Measurements from ENCODE around the gene OR10H4.
"Not testable (repeated sequence)": the region's sequence is repeated elsewhere in the genome, so short reads cannot be mapped to it uniquely, and the experiment has no call there.

The OR10H4 gene

GRCh38 chr19:15948223-15949058 lies at the start of gene OR10H4:
TSS of gene OR10H4 (plus strand) at chr19:15949008. CDS start at chr19:15949008, 0 bp downstream.
- DNase-seq, result no peak

DNA sequence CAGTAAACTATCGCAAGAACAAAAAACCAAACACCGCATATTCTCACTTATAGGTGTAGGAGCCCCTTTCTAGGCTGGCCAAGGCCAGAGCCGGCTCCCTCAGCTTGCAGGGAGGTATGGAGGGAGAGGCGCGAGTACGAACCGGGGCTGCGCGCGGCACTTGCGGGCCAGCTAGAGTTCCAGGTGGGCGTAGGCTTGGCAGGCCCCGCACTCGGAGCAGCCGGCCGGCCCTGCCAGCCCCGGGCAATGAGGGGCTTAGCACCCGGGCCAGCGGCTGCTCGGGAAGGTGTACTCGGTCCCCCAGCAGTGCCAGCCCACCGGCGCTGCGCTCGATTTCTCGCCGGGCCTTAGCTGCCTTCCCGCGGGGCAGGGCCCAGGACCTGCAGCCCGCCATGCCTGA lies 49.2 kb upstream of the OR10H4 start:
- not testable (repeated sequence) for DNase-seq

DNA sequence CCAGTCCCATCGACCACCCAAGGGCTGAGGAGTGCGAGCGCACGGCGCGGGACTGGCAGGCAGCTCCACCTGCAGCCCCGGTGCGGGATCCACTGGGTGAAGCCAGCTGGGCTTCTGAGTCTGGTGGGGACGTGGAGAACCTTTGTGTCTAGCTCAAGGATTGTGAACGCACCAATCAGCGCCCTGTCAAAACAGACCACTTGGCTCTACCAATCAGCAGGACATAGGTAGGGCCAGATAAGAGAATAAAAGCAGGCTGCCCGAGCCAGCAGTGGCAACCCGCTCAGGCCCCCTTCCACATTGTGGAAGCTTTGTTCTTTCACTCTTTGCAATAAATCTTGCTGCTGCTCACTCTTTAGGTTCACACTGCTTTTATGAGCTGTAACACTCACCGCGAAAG lies 48.8 kb upstream of the OR10H4 start:
- not testable (repeated sequence) for DNase-seq

- no peak for DNase-seq
Observed at GRCh38 chr19:15900504-15900903, 48.3 kb upstream of the OR10H4 start.

- DNase-seq, result no peak
Observed at GRCh38 chr19:15902254-15902653, 46.6 kb upstream of the OR10H4 start.

DNA sequence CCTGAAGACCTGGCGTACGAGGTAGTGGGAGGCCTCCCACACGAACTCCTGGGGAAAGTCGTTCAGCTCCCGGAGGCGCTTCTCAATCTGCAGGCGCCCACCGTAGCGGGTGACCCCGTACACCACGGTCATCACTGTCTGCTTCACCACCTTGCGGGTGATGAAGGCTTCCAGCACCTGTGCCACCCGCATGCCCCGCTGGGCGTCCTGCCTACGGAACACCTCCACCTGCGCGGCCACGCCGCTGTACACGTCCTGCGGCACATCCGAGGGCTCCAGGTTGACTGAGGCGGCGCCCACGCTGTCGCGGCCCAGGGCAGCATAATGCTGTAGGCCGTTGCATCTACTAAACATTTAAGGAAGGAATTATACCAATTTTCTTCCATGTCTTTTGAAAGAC lies 45.9 kb upstream of the OR10H4 start:
- DNase-seq, result not testable (repeated sequence)

DNA sequence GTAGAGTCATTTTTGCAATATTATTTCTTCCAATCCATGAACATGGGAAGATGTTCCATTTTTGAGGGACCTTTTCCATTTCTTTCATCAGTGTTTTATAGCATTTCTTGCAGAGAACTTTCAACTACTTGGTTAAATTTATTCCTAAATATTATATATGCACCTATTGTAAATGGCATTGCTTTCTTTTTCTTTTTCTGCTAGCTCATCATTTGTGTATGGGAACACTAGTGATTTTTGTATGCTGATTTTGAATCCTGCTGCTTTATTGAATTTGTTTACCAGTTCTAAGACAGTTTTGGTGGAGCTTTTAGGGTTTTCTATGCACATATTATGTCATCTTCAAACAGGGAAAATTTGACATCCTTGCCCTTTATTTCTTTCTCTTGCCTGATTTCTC lies 43.8 kb upstream of the OR10H4 start:
- no peak for DNase-seq

DNA sequence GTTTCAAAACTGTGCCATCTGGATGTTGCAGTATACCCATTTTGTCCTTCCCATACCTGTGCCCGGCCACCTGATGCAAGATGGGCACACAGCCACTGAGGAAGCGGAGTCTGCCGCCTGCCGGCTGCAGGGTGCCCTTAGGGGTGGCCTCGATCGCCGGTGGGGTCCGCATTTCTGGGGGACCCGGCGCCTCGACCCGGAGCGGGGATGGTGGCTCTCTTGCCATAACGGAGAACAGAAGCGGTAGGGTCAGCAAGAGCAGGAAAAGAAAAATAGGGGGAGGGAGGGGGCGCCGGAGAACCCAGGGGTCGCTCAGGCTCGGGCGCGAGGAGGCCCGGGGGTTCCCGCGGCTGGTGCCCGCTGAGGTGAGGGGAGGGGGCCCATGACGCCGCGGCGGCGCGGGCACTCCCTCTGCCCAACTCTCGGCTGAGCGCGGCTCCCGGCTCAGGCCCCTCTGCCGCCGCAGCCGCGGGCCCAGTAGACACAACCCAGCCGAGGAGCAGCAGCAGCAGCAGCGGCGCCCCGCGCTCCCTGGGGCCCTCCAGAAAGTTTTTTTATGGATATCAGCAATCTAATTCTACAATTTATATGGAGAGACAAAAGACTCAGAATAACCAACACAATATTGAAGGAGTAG lies 37.1 kb upstream of the OR10H4 start:
- DNase-seq, result no peak

- DNase-seq, result no peak
Observed at GRCh38 chr19:15913384-15913783, 35.4 kb upstream of the OR10H4 start.

DNA sequence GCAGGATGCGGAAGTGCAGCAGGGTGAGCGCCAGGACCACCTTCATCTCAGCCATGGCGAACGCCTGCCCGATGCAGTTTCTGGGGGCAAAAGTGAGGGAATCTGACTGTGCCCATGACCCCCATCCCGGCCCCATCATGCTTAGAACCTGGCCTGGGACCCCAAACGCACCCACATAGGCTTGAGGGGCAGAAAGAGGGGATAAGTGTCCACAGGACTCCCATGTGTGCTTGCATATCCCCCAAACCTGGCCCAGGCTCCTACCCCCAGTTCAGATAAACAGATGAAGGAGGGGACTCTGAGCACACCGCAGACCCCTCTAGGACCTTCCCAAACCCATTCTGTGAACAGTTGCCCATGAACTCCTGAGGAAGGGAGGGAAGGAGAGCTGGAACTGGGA lies 35.0 kb upstream of the OR10H4 start:
- no peak for DNase-seq

DNA sequence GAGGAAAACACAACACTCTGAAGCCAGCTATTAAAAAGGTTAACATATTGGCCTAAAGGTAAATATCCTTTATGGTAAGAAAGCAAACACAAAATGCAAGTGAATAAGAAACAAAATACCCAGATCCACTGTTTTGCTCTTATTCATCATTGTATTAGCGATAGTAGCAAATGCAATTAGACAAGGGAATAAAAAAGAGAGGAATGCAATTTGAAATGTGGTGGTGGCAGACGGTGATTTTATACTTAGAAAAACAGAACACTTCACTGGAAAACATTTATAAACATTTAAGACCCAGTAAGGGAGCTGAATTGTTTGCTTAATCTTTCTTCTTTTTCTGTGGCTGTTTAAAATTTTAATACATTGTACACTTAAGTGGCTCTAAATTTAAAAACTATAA lies 33.7 kb upstream of the OR10H4 start:
- DNase-seq, result no peak

DNA sequence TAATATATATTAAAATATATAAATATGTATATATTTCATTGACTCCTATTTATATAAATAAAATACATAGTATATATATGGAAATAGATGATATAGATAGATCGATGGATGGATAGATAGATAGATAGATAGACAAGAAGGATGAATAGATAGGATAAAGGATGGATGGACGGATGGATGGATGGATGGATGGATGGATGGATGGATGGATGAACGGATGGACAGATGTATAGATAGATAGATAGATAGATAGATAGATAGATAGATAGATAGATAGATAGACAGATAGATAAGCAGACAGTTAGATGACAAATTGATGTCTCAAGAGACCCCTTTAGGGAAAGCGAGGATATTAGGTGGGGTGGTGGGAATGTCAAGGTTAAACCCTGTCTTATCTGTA lies 29.6 kb upstream of the OR10H4 start:
- DNase-seq, result no peak

GRCh38 chr19:15922021-15922420 lies 26.8 kb upstream of the OR10H4 start:
- DNase-seq, result no peak

DNA sequence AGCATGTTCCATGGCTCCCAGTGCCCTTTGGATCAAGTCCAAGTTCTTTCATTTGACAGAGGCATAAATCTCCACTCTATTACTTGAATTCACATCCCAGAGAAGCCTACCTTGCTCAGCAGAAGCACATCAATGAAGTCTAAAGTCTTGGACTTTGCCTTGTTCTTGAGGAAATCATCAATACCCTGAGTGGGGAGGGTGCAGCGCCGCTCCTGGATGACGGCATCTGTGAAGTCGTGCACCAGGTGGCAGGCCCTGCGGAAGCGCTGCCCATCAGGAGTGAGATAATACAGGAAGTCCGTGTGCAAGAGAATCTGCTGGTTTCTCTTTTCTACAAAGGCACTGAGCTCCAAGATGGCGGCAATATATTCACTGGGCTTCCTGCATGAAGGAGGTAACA lies 25.1 kb upstream of the OR10H4 start:
- DNase-seq, result no peak

DNA sequence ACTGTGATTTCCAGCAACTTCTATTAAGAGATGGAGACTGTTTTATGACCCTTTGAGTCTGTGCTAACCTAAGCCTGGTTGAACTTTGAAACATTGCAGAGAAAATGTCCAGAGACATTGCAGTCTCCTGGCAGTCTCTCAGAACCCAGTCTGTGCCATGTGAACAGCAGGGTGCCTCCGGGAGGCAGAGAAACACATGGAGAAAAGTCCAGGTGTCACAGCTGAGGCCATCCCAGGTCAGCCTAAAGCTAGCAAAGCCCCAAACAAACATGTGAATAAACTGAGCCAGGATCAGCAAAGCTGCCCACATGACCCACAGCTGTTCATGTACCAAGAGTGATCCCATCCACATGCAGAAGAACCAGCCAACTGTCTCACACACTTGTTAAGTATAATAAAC lies 22.3 kb upstream of the OR10H4 start:
- DNase-seq, result no peak

- no peak for DNase-seq
Observed at GRCh38 chr19:15928321-15928720, 20.5 kb upstream of the OR10H4 start.

DNA sequence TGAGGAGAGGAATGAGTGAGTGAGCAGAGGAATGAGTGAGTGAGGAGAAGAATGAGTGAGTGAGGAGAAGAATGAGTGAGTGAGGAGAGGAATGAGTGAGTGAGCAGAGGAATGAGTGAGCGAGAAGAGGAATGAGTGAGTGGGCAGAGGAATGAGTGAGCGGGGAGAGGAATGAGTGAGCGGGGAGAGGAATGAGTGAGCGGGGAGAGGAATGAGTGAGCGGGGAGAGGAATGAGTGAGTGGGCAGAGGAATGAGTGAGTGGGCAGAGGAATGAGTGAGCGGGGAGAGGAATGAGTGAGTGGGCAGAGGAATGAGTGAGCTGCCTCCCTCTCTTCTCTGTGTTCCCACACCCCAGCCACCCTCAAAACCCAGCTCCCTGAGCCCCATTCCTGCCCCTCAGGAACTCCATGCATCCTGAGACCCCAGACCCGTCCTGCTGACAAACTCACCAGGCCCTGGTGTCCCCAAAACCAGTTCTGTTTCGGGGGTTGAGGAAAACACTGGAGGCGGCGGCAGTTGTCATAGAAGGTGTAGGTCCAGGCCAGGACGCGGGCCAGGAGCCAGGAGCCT lies 15.0 kb upstream of the OR10H4 start:
- DNase-seq, result not testable (repeated sequence)

- no peak for DNase-seq
Observed at GRCh38 chr19:15934332-15935078, 14.3 kb upstream of the OR10H4 start, which contains the start of gene CYP4F11. TSS of gene CYP4F11 (minus strand) at chr19:15934529. CDS start at chr19:15934408, 121 bp downstream.

DNA sequence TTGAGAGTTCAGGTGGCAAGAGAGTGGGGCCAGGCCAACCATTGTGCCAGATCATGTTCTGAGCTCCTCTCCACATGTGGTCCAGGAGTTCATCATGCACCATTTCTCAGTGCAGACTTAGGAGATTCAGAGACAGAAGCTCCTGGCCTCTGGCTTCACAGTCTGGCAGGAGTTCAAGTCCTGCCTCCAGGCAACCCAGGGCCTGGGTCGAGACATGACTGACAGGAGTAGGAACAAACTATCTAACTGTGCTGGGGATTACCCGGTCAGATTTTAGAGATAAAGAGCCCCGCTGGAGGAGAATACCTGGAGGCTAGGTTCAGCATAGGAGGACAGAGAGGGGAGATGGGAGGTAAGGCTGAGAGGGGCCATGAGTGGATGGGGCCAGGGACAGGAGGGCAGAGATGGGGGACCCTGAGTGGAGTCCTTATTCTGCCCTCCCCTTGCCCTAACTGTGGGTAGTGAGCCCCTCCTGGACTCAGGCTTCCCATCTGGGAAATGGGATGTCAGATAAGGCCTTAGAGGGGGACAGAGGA lies 13.6 kb upstream of the OR10H4 start:
- DNase-seq, result no peak

DNA sequence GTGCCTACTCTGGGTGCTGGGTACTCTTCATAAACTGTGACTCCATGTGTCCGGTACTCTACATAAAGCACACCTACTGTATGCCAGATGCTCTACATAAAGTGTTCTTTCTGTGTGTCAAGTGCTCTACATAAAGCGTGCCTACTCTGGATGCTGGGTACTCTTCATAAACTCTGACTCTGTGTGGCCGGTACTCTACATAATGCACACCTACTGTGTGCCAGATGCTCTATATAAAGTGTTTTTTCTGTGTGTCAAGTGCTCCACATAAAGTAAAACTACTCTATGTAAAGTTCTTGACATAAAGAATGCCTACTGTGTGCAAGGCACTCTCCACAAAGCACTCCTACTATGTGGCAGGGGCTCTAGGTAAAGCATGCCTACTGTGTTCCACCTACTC lies 12.6 kb upstream of the OR10H4 start:
- DNase-seq, result no peak

- no peak for DNase-seq
Observed at GRCh38 chr19:15936950-15937349, 11.9 kb upstream of the OR10H4 start.

DNA sequence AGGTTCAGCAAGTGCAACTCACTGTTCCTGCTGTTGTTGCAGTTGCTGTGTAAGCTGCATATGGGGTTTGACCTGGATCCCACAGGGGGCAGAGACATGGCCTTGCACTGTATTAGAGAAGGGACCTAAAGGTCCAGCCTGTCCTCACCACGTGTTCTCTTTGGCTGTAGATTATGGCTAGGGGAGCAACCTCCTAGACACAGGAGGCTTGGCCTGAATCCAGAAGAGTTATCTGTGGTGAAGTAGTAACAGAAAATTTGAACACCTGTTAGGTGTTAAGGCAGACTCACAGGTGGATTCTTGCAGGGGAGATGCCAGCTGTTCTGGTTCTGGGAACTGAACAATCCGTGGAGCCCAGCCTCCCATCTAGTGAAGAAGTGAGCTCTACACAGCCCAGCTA lies 11.0 kb upstream of the OR10H4 start:
- no peak for DNase-seq

GRCh38 chr19:15944401-15944800 lies 4.4 kb upstream of the OR10H4 start:
- DNase-seq, result no peak
